H9 (cell line): ENCODE measurements around the gene SLC17A7. TPM values are rescaled to one million over a fixed set of nuclear protein-coding genes. Genes with fewer than 3 reads are reported as not detected.

Experiments
- DNase-seq: peaks from one replicate; pipeline ENCODE4 v3.0.0-alpha.2; 2017
- H2AFZ ChIP-seq: one replicate; pipeline ENCODE4 v1.6.1; 2013; ENCODE audit warnings: mild to moderate bottlenecking, low read length, control low read depth, moderate library complexity
- H2AK5ac ChIP-seq: 2 replicates; pipeline ENCODE4 v1.6.1; 2013; ENCODE audit warnings: low read length, control low read depth, mixed read lengths; ENCODE audit not compliant: insufficient read length
- H2BK120ac ChIP-seq: one replicate; pipeline ENCODE4 v1.6.1; 2013; ENCODE audit warnings: low read depth, mild to moderate bottlenecking, low read length, control low read depth, inconsistent platforms; ENCODE audit not compliant: poor library complexity, severe bottlenecking
- H2BK12ac ChIP-seq: 2 replicates; pipeline ENCODE4 v1.6.1; 2013; ENCODE audit warnings: low read length, control low read depth, mixed read lengths, low read depth; ENCODE audit not compliant: insufficient read length
- H2BK15ac ChIP-seq: 2 replicates; pipeline ENCODE4 v1.6.1; 2013; ENCODE audit warnings: low read depth, low read length, control low read depth
- H2BK20ac ChIP-seq: one replicate; pipeline ENCODE4 v1.6.1; 2013; ENCODE audit warnings: low read depth, mild to moderate bottlenecking, low read length, control low read depth, inconsistent platforms; ENCODE audit not compliant: poor library complexity, severe bottlenecking
- H2BK5ac ChIP-seq: 2 replicates; pipeline ENCODE4 v1.6.1; 2013; ENCODE audit warnings: low read length, control low read depth, mixed read lengths; ENCODE audit not compliant: insufficient read length
- H3K14ac ChIP-seq: 2 replicates; pipeline ENCODE4 v1.6.1; 2013; ENCODE audit warnings: low read length, control low read depth; ENCODE audit not compliant: insufficient read depth
- H3K18ac ChIP-seq: 2 replicates; pipeline ENCODE4 v1.6.1; 2013; ENCODE audit warnings: low read depth, mild to moderate bottlenecking, mixed read lengths, low read length, control low read depth; ENCODE audit not compliant: insufficient read length
- H3K23ac ChIP-seq: 2 replicates; pipeline ENCODE4 v1.6.1; 2013; ENCODE audit warnings: low read length, control low read depth, mixed read lengths, low read depth; ENCODE audit not compliant: insufficient read length
- H3K23me2 ChIP-seq: 2 replicates; pipeline ENCODE4 v1.6.1; 2013; ENCODE audit warnings: low read depth, mild to moderate bottlenecking, mixed read lengths, low read length, control low read depth; ENCODE audit not compliant: insufficient read length, poor library complexity, severe bottlenecking
- H3K27ac ChIP-seq: 2 replicates; pipeline ENCODE4 v1.5.1; 2013; ENCODE audit warnings: low read length, control low read depth, mixed read lengths, low read depth; ENCODE audit not compliant: insufficient read length
- H3K27me3 ChIP-seq: 2 replicates; pipeline ENCODE4 v1.6.1; 2013; ENCODE audit warnings: low read length, control low read depth, inconsistent platforms; ENCODE audit not compliant: insufficient read depth
- H3K4ac ChIP-seq: 2 replicates; pipeline ENCODE4 v1.6.1; 2013; ENCODE audit warnings: low read depth, mild to moderate bottlenecking, control low read depth, inconsistent platforms, low read length, moderate library complexity
- H3K4me1 ChIP-seq: 2 replicates; pipeline ENCODE4 v1.6.1; 2013; ENCODE audit warnings: low read length, control low read depth, inconsistent platforms; ENCODE audit not compliant: insufficient read depth
- H3K4me2 ChIP-seq: 2 replicates; pipeline ENCODE4 v1.6.1; 2013; ENCODE audit warnings: low read length, control low read depth, mixed read lengths; ENCODE audit not compliant: insufficient read length, insufficient read depth
- H3K56ac ChIP-seq: 2 replicates; pipeline ENCODE4 v1.6.1; 2013; ENCODE audit warnings: low read depth, mild to moderate bottlenecking, mixed read lengths, low read length, control low read depth; ENCODE audit not compliant: insufficient read length
- H3K79me1 ChIP-seq: 2 replicates; pipeline ENCODE4 v1.6.1; 2013; ENCODE audit warnings: low read depth, mild to moderate bottlenecking, moderate library complexity, low read length, control low read depth, inconsistent platforms; ENCODE audit not compliant: insufficient read depth, poor library complexity, severe bottlenecking
- H3K79me2 ChIP-seq: 2 replicates; pipeline ENCODE4 v1.6.1; 2013; ENCODE audit warnings: low read length, control low read depth, inconsistent platforms; ENCODE audit not compliant: insufficient read depth
- H3K9ac ChIP-seq: 2 replicates; pipeline ENCODE4 v1.6.1; 2013; ENCODE audit warnings: low read length, control low read depth, mixed read lengths; ENCODE audit not compliant: insufficient read length; ENCODE audit errors: extremely low read depth
- H3K9me3 ChIP-seq: one replicate; pipeline ENCODE4 v1.6.1; 2013; ENCODE audit warnings: low read depth, low read length, inconsistent platforms; ENCODE audit not compliant: control insufficient read depth
- H3T11ph ChIP-seq: one replicate; pipeline ENCODE4 v1.6.1; 2013; ENCODE audit warnings: mild to moderate bottlenecking, low read length, control low read depth, inconsistent platforms
- H4K20me1 ChIP-seq: one replicate; pipeline ENCODE4 v1.6.1; 2013; ENCODE audit not compliant: control insufficient read depth, insufficient read length, insufficient read depth
- H4K5ac ChIP-seq: 2 replicates; pipeline ENCODE4 v1.6.1; 2013; ENCODE audit warnings: low read depth, mild to moderate bottlenecking, mixed read lengths, low read length, control low read depth; ENCODE audit not compliant: insufficient read length
- H4K8ac ChIP-seq: replicated peaks from 2 replicates; pipeline ENCODE4 v1.6.1; 2013; ENCODE audit warnings: low read length, control low read depth, mixed read lengths, low read depth; ENCODE audit not compliant: insufficient read length
- H4K91ac ChIP-seq: 2 replicates; pipeline ENCODE4 v1.6.1; 2013; ENCODE audit warnings: low read depth, mild to moderate bottlenecking, moderate library complexity, mixed read lengths, low read length, control low read depth; ENCODE audit not compliant: insufficient read length
- H3K27ac Mint-ChIP-seq, 3 experiments: 2 replicates in 2 of 3; 3 replicates in 1 of 3; pipeline ENCODE4 v1.8.0; 2020 to 2021; ENCODE audit warnings: mixed read lengths in 3 of 3, mild to moderate bottlenecking in 1 of 3, moderate library complexity in 1 of 3
- H3K27me3 Mint-ChIP-seq: 2 replicates; pipeline ENCODE4 v1.8.0; 2021; ENCODE audit warnings: low read depth, mild to moderate bottlenecking, moderate library complexity, mixed read lengths
- H3K36me3 Mint-ChIP-seq, 3 experiments: 2 replicates in 2 of 3; 3 replicates in 1 of 3; pipeline ENCODE4 v1.8.0; 2020 to 2021; ENCODE audit warnings: low read depth in 3 of 3, mixed read lengths in 3 of 3; ENCODE audit not compliant: insufficient read depth in 1 of 3
- H3K4me1 Mint-ChIP-seq, 2 experiments: 2 replicates each; pipeline ENCODE4 v1.8.0; 2020; ENCODE audit warnings: mixed read lengths in 2 of 2
- H3K4me3 Mint-ChIP-seq, 2 experiments: 2 replicates in 1 of 2; 3 replicates in 1 of 2; pipeline ENCODE4 v1.8.0; 2020 to 2021; ENCODE audit warnings: mild to moderate bottlenecking in 2 of 2, mixed read lengths in 2 of 2, moderate library complexity in 1 of 2
- H3K9me3 Mint-ChIP-seq, 2 experiments: 2 replicates in 1 of 2; 3 replicates in 1 of 2; pipeline ENCODE4 v1.8.0; 2020; ENCODE audit warnings: mild to moderate bottlenecking in 2 of 2, mixed read lengths in 2 of 2, moderate library complexity in 1 of 2
- CTCF ChIP-seq: fragments of 200-600 bp; sonication (generic); conservative IDR thresholded peaks from 3 replicates; pipeline ENCODE4 v1.8.0; 2021; ENCODE audit warnings: antibody characterized with exemption, mild to moderate bottlenecking
- WGBS: extraction: QIAGEN DNeasy Blood & Tissue Kit; methylation state at CpG from one replicate; pipeline ENCODE4 v1.1.7; 2013; ENCODE audit warnings: missing lambda C conversion rate, low lambda C conversion rate, mixed read lengths; ENCODE audit not compliant: insufficient read length; ENCODE audit errors: extremely low coverage; 5-methylcytosine and 5-hydroxymethylcytosine counted together
- total RNA-seq: library from RNA; stranded (reverse); gene quantifications from 2 replicates; pipeline ENCODE4 v1.2.1, GENCODE V29; 2021

SLC17A7 gene
- total RNA-seq, 1 experiment from 2014 or later = 1.3 TPM

- Histone ChIP-seq H3K4me1 (no peaks in the 10 kb centered on the region), H2BK20ac (no peak overlapping the region), H3K23me2 (no peaks in the 10 kb centered on the region), H2BK5ac (no peak overlapping the region), H4K91ac (no peak overlapping the region), H3K56ac (no peak overlapping the region), H2BK120ac (no peak overlapping the region), H3K18ac (no peak overlapping the region), H3K23ac (no peak overlapping the region), H3K79me2 (no peaks in the 10 kb centered on the region), H4K20me1 (no peaks in the 10 kb centered on the region), H3K79me1 (no peaks in the 10 kb centered on the region), H2BK12ac (no peak overlapping the region), H3K27me3 (no peaks in the 10 kb centered on the region), H4K8ac (no peak overlapping the region), H2AK5ac (no peak overlapping the region), H2AFZ (no peak overlapping the region), H3K4ac (no peak overlapping the region), H3K14ac (no peak overlapping the region), H3K9me3 (no peaks in the 10 kb centered on the region), H3T11ph (no peak overlapping the region), H3K4me2 (no peak overlapping the region), H4K5ac (no peak overlapping the region), H3K27ac (no peak overlapping the region), H3K9ac (no peak overlapping the region), H2BK15ac (no peak overlapping the region)
- peaks cover 5% of the 10 kb centered on the region for H3K27me3 Mint-ChIP-seq
- no peak overlapping the region for H3K27ac Mint-ChIP-seq
- no CpG with 5 or more reads among the region's 5 CpGs for WGBS
- peaks cover 0 to 3% of the 10 kb centered on the region in 2 experiments; a peak in 2 of 4 replicates for H3K4me1 Mint-ChIP-seq
- DNase-seq = no peak
- H3K36me3 Mint-ChIP-seq = peaks cover 2 to 6% (median 3%) of the 10 kb centered on the region in 3 experiments; a peak in 4 of 7 replicates
- TF ChIP-seq CTCF = no peak
- H3K9me3 Mint-ChIP-seq = peaks cover 8 to 15% of the 10 kb centered on the region in 2 experiments
- no peak overlapping the region; a peak in 1 of 5 replicates for H3K4me3 Mint-ChIP-seq
Measured at GRCh38 chr19:49382639-49383038, 58.7 kb downstream of the SLC17A7 start.
